GM23338 (cell line): ENCODE results near the gene ARHGEF2. TPM values are rescaled to one million over a fixed set of nuclear protein-coding genes. Genes with fewer than 3 reads are reported as not detected.

ENCODE experiments used
- ATAC-seq: fragments of 200-7000 bp; cut with Tn5 transposase; 3 replicates; pipeline ENCODE4 v1.9.1; 2020
- DNase-seq: peaks from one replicate; pipeline ENCODE4 v3.0.0-alpha.2; 2015; ENCODE audit warnings: low spot score
- H2AFZ ChIP-seq: fragments of 200-600 bp; sonication (generic); 2 replicates; pipeline ENCODE4 v1.8.0; 2016; ENCODE audit warnings: antibody characterized with exemption, mild to moderate bottlenecking, moderate library complexity
- H3F3A ChIP-seq: fragments of 200-600 bp; sonication (generic); replicated peaks from 2 replicates; pipeline ENCODE4 v1.8.0; 2017; ENCODE audit warnings: antibody characterized with exemption, mixed run types, low read depth
- H3K27ac ChIP-seq: fragments of 200-600 bp; sonication (generic); 2 replicates; pipeline ENCODE4 v1.6.1; 2016; ENCODE audit warnings: low read depth
- H3K27me3 ChIP-seq: fragments of 200-600 bp; sonication (generic); 2 replicates; pipeline ENCODE4 v1.8.0; 2016; ENCODE audit warnings: mild to moderate bottlenecking, mixed run types, moderate library complexity; ENCODE audit not compliant: insufficient read depth
- H3K36me3 ChIP-seq: fragments of 200-600 bp; sonication (generic); 2 replicates; pipeline ENCODE4 v1.8.0; 2016; ENCODE audit warnings: mild to moderate bottlenecking; ENCODE audit not compliant: insufficient read depth
- H3K4me1 ChIP-seq: fragments of 200-600 bp; sonication (generic); 2 replicates; pipeline ENCODE4 v1.8.0; 2016; ENCODE audit warnings: mild to moderate bottlenecking, moderate library complexity; ENCODE audit not compliant: insufficient read depth
- H3K4me2 ChIP-seq: fragments of 200-600 bp; sonication (generic); 2 replicates; pipeline ENCODE4 v1.7.1; 2017; ENCODE audit warnings: mixed run types
- H3K4me3 ChIP-seq: fragments of 200-600 bp; sonication (generic); 2 replicates; pipeline ENCODE4 v1.6.1; 2016; ENCODE audit warnings: mixed run types
- H3K79me2 ChIP-seq: fragments of 200-600 bp; sonication (generic); replicated peaks from 2 replicates; pipeline ENCODE4 v1.8.0; 2017; ENCODE audit warnings: mild to moderate bottlenecking; ENCODE audit not compliant: insufficient read depth
- H3K9me2 ChIP-seq: fragments of 200-600 bp; sonication (generic); 2 replicates; pipeline ENCODE4 v1.8.0; 2017; ENCODE audit not compliant: insufficient read depth
- H4K20me1 ChIP-seq: fragments of 200-600 bp; sonication (generic); replicated peaks from 2 replicates; pipeline ENCODE4 v1.8.0; 2017; ENCODE audit warnings: mild to moderate bottlenecking; ENCODE audit not compliant: insufficient read depth
- H3K27ac Mint-ChIP-seq: 2 replicates; pipeline ENCODE4 v1.8.0; 2020; ENCODE audit warnings: inconsistent platforms, mild to moderate bottlenecking, moderate library complexity, mixed read lengths
- H3K27me3 Mint-ChIP-seq: 3 replicates; pipeline ENCODE4 v1.8.0; 2022; ENCODE audit warnings: low read depth, mild to moderate bottlenecking, moderate library complexity, mixed read lengths, inconsistent platforms; ENCODE audit not compliant: insufficient read depth, poor library complexity
- H3K36me3 Mint-ChIP-seq: 3 replicates; pipeline ENCODE4 v1.8.0; 2021; ENCODE audit warnings: low read depth, mild to moderate bottlenecking, inconsistent platforms, moderate library complexity, mixed read lengths
- H3K4me1 Mint-ChIP-seq: 3 replicates; pipeline ENCODE4 v1.8.0; 2020; ENCODE audit warnings: mild to moderate bottlenecking, inconsistent platforms, mixed read lengths
- H3K4me3 Mint-ChIP-seq: 3 replicates; pipeline ENCODE4 v1.8.0; 2021; ENCODE audit warnings: moderate library complexity, mild to moderate bottlenecking, inconsistent platforms, mixed read lengths
- H3K9me3 Mint-ChIP-seq: 3 replicates; pipeline ENCODE4 v1.8.0; 2020; ENCODE audit warnings: moderate library complexity, mild to moderate bottlenecking, inconsistent platforms, mixed read lengths
- CTCF ChIP-seq, 2 experiments: fragments of 200-600 bp in 1 of 2; sonication (generic) in 1 of 2; conservative IDR thresholded peaks; 2 replicates each; pipeline versions ENCODE4 v1.5.1 to v1.6.1; 2016 to 2017; ENCODE audit warnings: antibody characterized with exemption in 2 of 2, low read depth in 2 of 2, mild to moderate bottlenecking in 2 of 2, moderate library complexity in 1 of 2
- EZH2 ChIP-seq: fragments of 200-600 bp; sonication (generic); IDR thresholded peaks from one replicate; pipeline ENCODE4 v1.8.0; 2017; ENCODE audit warnings: antibody characterized with exemption, mild to moderate bottlenecking, low read depth; ENCODE audit not compliant: unreplicated experiment
- EZH2phosphoT487 ChIP-seq: fragments of 200-600 bp; sonication (generic); IDR thresholded peaks from one replicate; pipeline ENCODE4 v1.8.1; 2018; ENCODE audit warnings: antibody characterized with exemption; ENCODE audit not compliant: unreplicated experiment
- JUNB ChIP-seq: IDR thresholded peaks from one replicate; pipeline ENCODE4 v1.6.1; 2016; ENCODE audit warnings: antibody characterized with exemption; ENCODE audit not compliant: unreplicated experiment
- NANOG ChIP-seq: IDR thresholded peaks from 2 replicates; pipeline ENCODE4 v1.6.1; 2016; ENCODE audit warnings: antibody characterized with exemption, borderline replicate concordance
- POLR2AphosphoS5 ChIP-seq: IDR thresholded peaks from 2 replicates; pipeline ENCODE4 v1.6.1; 2016; ENCODE audit warnings: antibody characterized with exemption, low read depth
- STAT1 ChIP-seq: IDR thresholded peaks from one replicate; pipeline ENCODE4 v1.6.1; 2016; ENCODE audit warnings: antibody characterized with exemption; ENCODE audit not compliant: unreplicated experiment
- ZNF114 ChIP-seq: fragments of 250-450 bp; sonication (Bioruptor Pico); IDR thresholded peaks from 2 replicates; pipeline ENCODE4 v1.5.0; 2020; ENCODE audit warnings: mild to moderate bottlenecking, moderate library complexity
- ZNF331 ChIP-seq: fragments of 250-450 bp; sonication (Bioruptor Pico); IDR thresholded peaks from 2 replicates; pipeline ENCODE4 v1.5.0; 2020; ENCODE audit warnings: low read depth, mild to moderate bottlenecking, moderate library complexity
- ZNF462 ChIP-seq: fragments of 250-450 bp; sonication (Bioruptor Pico); IDR thresholded peaks from 2 replicates; pipeline ENCODE4 v1.5.0; 2020; ENCODE audit warnings: mild to moderate bottlenecking, moderate library complexity
- polyA plus RNA-seq: library from polyadenylated mRNA; unstranded; fragments of >200 nt; fragmentation: Nextera tagmentation; extraction: Ambion mirVana; gene quantifications from 2 replicates; pipeline ENCODE4 v1.2.1, GENCODE V29; 2016
- total RNA-seq: library from RNA; depleted of rRNA; stranded (reverse); fragments of >200 nt; shearing (Covaris generic); gene quantifications from 2 replicates; pipeline ENCODE4 v1.2.3, GENCODE V29; 2014

ARHGEF2 gene
- total and polyA plus RNA-seq, 2 experiments from 2014 or later, result 23.0 to 87.6 TPM

- no peak for DNase-seq
- no peaks in the 10 kb centered on the region for H3K27me3 ChIP-seq
- no peaks in the 10 kb centered on the region for H3K9me2 ChIP-seq
- peaks cover 76% of the 10 kb centered on the region for H3K79me2 ChIP-seq
- no peak overlapping the region for H2AFZ ChIP-seq
- Mint-ChIP-seq H3K36me3 (peaks cover 56% of the 10 kb centered on the region), H3K27ac (no peak overlapping the region), H3K27me3 (peaks cover 7% of the 10 kb centered on the region), H3K4me1 (peaks cover 7% of the 10 kb centered on the region; the same call in 2 of the 3 replicates), H3K9me3 (no peaks in the 10 kb centered on the region), H3K4me3 (no peak overlapping the region)
- no peak overlapping the region for H3K4me2 ChIP-seq
- H3K27ac ChIP-seq, result no peak overlapping the region
- TF ChIP-seq STAT1 (no peak), ZNF462 (CRISPR knock-in tag) (no peak), EZH2 (no peak), ZNF331 (no peak), NANOG (no peak), EZH2phosphoT487 (no peak), ZNF114 (CRISPR knock-in tag) (no peak), JUNB (no peak), CTCF (conservative IDR thresholded peaks at IDR 0.05; ENCODE audit: low read depth in 2 of 2) (no peak), POLR2AphosphoS5 (no peak)
- peaks cover 16% of the 10 kb centered on the region for H3K4me1 ChIP-seq
- no peak for ATAC-seq
- H3F3A ChIP-seq, result peaks cover 24% of the 10 kb centered on the region
- H3K36me3 ChIP-seq, result peaks cover 89% of the 10 kb centered on the region
- H3K4me3 ChIP-seq, result no peak overlapping the region
- peaks cover 71% of the 10 kb centered on the region for H4K20me1 ChIP-seq
Observed at GRCh38 chr1:155929057-155929456, 49.3 kb downstream of the ARHGEF2 start.
